ENCODE results near the gene SMIM45.

GRCh38 chr22:41914611-41915034 is 37.3 kb upstream of the SMIM45 start:
- no peak for TF ChIP-seq POLR2A (IDR thresholded peaks at IDR 0.05)
- no peak for TF ChIP-seq CTCF (IDR thresholded peaks at IDR 0.05)

All from suprapubic skin (tissue), 3 donors.